ENCODE data around the gene KLHL29. TPM values are rescaled to one million over a fixed set of nuclear protein-coding genes. Genes with fewer than 3 reads are reported as not detected.

KLHL29 gene
- polyA plus RNA-seq, 3 donors, result 0.03 TPM; not detected in 2

DNA sequence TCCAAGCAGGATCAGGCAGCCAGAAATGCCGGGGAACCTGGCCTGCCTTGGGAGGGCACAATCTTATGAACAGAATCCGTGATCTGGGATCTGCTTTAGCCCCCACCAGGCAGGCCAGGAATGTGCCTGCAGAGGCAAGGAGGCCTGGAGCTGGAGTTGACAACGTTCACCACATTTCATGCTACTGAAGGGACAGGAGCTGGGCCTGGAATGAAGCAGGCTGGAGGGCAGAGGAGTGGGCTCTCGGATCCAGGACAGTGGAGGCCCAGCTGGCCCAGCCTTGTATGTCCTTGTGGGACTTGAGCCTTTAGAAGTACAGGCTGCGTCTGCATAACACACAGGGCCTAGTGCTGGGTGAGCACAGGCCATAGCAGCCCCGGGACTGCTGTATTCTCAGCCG is 91.8 kb downstream of the KLHL29 start:
- Mint-ChIP-seq H3K4me3 (no peak overlapping the region), H3K27me3 (ENCODE audit: low read depth in 3 of 3) (peaks cover 15 to 30% (median 18%) of the 10 kb centered on the region in 3 donors), H3K9me3 (peaks cover 0 to 2% (median 0%) of the 10 kb centered on the region in 7 donors), H3K4me1 (no peaks in the 10 kb centered on the region), H3K27ac (no peak overlapping the region), H3K36me3 (no peaks in the 10 kb centered on the region)
- H3K9me3 ChIP-seq (replicated peaks in 1 of 2; ENCODE audit: control insufficient read depth in 1 of 2, insufficient read depth in 1 of 2, low read length in 2 of 2), result no peaks in the 10 kb centered on the region
- peaks cover 0 to 9% of the 10 kb centered on the region in 2 donors for H3K27me3 ChIP-seq (ENCODE audit: control insufficient read depth in 2 of 2, insufficient read depth in 2 of 2, low read length in 2 of 2)
- no peaks in the 10 kb centered on the region for H3K36me3 ChIP-seq (replicated peaks in 1 of 2; ENCODE audit: control insufficient read depth in 1 of 2, insufficient read depth in 2 of 2, low read length in 2 of 2)
- H3K27ac ChIP-seq (ENCODE audit: low read depth in 1 of 2, low read length in 2 of 2), result no peak overlapping the region
- H2AFZ ChIP-seq (ENCODE audit: insufficient read depth, low read depth, low read length, poor library complexity, severe bottlenecking), result no peak overlapping the region
- no peak for DNase-seq
- 77% methylated on average over 7 of the region's 7 CpGs for WGBS (ENCODE audit: insufficient coverage)
- no peak overlapping the region for H3K9ac ChIP-seq (ENCODE audit: insufficient read depth, low read length, poor library complexity, severe bottlenecking)
- no peaks in the 10 kb centered on the region for H3K4me1 ChIP-seq (ENCODE audit: control insufficient read depth in 1 of 2, insufficient read depth in 2 of 2, low read length in 2 of 2)
- no peak overlapping the region for H3K4me2 ChIP-seq (replicated peaks; ENCODE audit: extremely low read depth, low read length, poor library complexity, severe bottlenecking)
- H4K20me1 ChIP-seq (ENCODE audit: insufficient read depth, low read length), result no peaks in the 10 kb centered on the region
- intact Hi-C loops (cut with micrococcal nuclease), result no loop called here
- H3K79me2 ChIP-seq (ENCODE audit: insufficient read depth, low read length), result no peaks in the 10 kb centered on the region
- TF ChIP-seq, protein P1, sequence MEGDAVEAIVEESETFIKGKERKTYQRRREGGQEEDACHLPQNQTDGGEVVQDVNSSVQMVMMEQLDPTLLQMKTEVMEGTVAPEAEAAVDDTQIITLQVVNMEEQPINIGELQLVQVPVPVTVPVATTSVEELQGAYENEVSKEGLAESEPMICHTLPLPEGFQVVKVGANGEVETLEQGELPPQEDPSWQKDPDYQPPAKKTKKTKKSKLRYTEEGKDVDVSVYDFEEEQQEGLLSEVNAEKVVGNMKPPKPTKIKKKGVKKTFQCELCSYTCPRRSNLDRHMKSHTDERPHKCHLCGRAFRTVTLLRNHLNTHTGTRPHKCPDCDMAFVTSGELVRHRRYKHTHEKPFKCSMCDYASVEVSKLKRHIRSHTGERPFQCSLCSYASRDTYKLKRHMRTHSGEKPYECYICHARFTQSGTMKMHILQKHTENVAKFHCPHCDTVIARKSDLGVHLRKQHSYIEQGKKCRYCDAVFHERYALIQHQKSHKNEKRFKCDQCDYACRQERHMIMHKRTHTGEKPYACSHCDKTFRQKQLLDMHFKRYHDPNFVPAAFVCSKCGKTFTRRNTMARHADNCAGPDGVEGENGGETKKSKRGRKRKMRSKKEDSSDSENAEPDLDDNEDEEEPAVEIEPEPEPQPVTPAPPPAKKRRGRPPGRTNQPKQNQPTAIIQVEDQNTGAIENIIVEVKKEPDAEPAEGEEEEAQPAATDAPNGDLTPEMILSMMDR (IDR thresholded peaks at IDR 0.05), result no peak
- no peak overlapping the region for H3K4me3 ChIP-seq (replicated peaks in 1 of 3; ENCODE audit: low read depth in 2 of 3, low read length in 3 of 3)

DNA sequence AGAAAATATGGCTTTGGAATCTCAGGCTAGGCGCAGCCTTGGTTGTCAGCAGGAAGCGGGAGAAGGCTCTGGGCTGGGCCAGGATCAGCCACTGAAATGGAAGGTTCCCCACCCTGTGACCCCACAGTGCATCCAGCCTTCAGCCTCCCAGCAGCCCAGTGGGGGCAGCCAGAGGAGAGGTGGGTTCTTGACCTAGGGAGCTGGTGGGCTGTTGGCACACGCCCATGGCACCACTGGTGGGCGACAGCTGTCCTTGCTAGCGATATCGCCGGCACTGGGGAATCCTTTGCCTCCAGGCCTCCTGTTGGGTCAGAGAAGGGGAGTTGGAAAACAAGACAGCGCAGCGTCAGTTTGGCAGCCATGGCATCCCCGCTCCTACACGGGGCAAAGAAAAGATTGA is 92.4 kb downstream of the KLHL29 start:
- Histone ChIP-seq H4K20me1 (ENCODE audit: insufficient read depth, low read length) (no peaks in the 10 kb centered on the region), H3K27me3 (ENCODE audit: control insufficient read depth in 2 of 2, insufficient read depth in 2 of 2, low read length in 2 of 2) (peaks cover 0 to 9% of the 10 kb centered on the region in 2 donors), H3K36me3 (replicated peaks in 1 of 2; ENCODE audit: control insufficient read depth in 1 of 2, insufficient read depth in 2 of 2, low read length in 2 of 2) (no peaks in the 10 kb centered on the region), H3K9ac (ENCODE audit: insufficient read depth, low read length, poor library complexity, severe bottlenecking) (no peak overlapping the region), H3K9me3 (replicated peaks in 1 of 2; ENCODE audit: control insufficient read depth in 1 of 2, insufficient read depth in 1 of 2, low read length in 2 of 2) (no peaks in the 10 kb centered on the region), H3K4me3 (replicated peaks in 1 of 3; ENCODE audit: low read depth in 2 of 3, low read length in 3 of 3) (no peak overlapping the region), H3K4me2 (replicated peaks; ENCODE audit: extremely low read depth, low read length, poor library complexity, severe bottlenecking) (no peak overlapping the region), H2AFZ (ENCODE audit: insufficient read depth, low read depth, low read length, poor library complexity, severe bottlenecking) (no peak overlapping the region), H3K4me1 (ENCODE audit: control insufficient read depth in 1 of 2, insufficient read depth in 2 of 2, low read length in 2 of 2) (no peaks in the 10 kb centered on the region), H3K79me2 (ENCODE audit: insufficient read depth, low read length) (no peaks in the 10 kb centered on the region), H3K27ac (ENCODE audit: low read depth in 1 of 2, low read length in 2 of 2) (no peak overlapping the region)
- peaks cover 15 to 30% (median 18%) of the 10 kb centered on the region in 3 donors for H3K27me3 Mint-ChIP-seq (ENCODE audit: low read depth in 3 of 3)
- no peaks in the 10 kb centered on the region for H3K36me3 Mint-ChIP-seq
- no peak for DNase-seq
- WGBS (ENCODE audit: insufficient coverage), result 97% methylated on average over 8 of the region's 11 CpGs
- intact Hi-C loops (cut with micrococcal nuclease), result no loop called here
- no peak overlapping the region for H3K27ac Mint-ChIP-seq
- no peak overlapping the region for H3K4me3 Mint-ChIP-seq
- TF ChIP-seq, protein P1 (IDR thresholded peaks at IDR 0.05), result no peak
- peaks cover 0 to 2% (median 0%) of the 10 kb centered on the region in 7 donors for H3K9me3 Mint-ChIP-seq
- H3K4me1 Mint-ChIP-seq, result no peaks in the 10 kb centered on the region
